GM06990 (cell line): Measurements from ENCODE around the gene FN1.

Experiments
- DNase-seq: peaks from one replicate; pipeline ENCODE4 v3.0.0-alpha.2; 2011; ENCODE audit not compliant: insufficient read length; ENCODE audit errors: extremely low read depth
- H3K27me3 ChIP-seq: replicated peaks from 2 replicates; pipeline ENCODE4 v1.6.0; 2011; ENCODE audit warnings: low read length; ENCODE audit not compliant: control insufficient read depth, insufficient read depth
- H3K36me3 ChIP-seq: 2 replicates; pipeline ENCODE4 v1.5.1; 2011; ENCODE audit warnings: low read length; ENCODE audit not compliant: control insufficient read depth, insufficient read depth
- H3K4me3 ChIP-seq: replicated peaks from 2 replicates; pipeline ENCODE4 v1.5.1; 2011; ENCODE audit warnings: low read depth, mild to moderate bottlenecking, control low read depth, low read length
- TF ChIP-seq, protein P1 (sequence below): IDR thresholded peaks from 2 replicates; pipeline ENCODE4 v1.5.1; 2011; ENCODE audit warnings: low read length, control low read depth, mild to moderate bottlenecking, inconsistent platforms; ENCODE audit not compliant: insufficient read depth, poor library complexity, severe bottlenecking

The FN1 gene

DNA sequence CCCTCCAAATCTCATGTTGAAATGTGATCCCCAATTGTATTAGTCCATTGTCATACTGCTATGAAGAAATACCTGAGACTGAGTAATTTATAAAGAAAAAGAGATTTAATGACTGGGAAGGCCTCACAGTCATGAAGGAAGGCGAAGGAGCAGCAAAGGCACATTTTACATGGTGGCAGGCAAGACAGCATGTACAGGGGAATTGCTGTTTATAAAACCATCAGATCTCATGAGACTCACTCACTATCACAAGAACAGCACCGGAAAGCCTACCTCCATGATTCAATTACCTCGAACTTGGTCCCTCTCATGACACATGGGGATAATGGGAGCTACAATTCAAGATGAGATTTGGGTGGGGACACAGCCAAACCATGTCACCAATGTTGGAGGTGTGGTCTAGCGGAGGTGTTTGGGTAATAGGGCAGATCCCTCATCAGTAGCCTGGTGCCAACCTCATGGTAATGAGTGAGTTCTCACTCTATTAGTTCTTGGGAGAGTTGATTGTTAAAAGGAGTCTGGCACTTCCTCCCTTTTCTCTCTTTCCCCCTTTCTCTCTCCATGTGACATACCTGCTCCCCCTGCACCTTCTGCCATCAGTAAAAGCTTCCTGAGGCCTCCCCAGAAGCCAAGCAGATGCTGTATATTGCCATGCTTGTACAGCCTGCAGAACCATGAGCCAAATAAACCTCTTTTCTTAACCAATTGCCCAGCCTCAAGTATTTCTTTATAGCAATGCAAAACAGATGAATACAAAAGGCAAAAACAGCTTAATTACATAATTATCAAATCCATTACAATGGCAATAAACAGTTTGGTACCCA is 14.5 kb upstream of the FN1 start:
- no peak for DNase-seq
- Histone ChIP-seq H3K4me3 (no peak overlapping the region), H3K27me3 (no peaks in the 10 kb centered on the region), H3K36me3 (no peaks in the 10 kb centered on the region)
- TF ChIP-seq, protein P1, sequence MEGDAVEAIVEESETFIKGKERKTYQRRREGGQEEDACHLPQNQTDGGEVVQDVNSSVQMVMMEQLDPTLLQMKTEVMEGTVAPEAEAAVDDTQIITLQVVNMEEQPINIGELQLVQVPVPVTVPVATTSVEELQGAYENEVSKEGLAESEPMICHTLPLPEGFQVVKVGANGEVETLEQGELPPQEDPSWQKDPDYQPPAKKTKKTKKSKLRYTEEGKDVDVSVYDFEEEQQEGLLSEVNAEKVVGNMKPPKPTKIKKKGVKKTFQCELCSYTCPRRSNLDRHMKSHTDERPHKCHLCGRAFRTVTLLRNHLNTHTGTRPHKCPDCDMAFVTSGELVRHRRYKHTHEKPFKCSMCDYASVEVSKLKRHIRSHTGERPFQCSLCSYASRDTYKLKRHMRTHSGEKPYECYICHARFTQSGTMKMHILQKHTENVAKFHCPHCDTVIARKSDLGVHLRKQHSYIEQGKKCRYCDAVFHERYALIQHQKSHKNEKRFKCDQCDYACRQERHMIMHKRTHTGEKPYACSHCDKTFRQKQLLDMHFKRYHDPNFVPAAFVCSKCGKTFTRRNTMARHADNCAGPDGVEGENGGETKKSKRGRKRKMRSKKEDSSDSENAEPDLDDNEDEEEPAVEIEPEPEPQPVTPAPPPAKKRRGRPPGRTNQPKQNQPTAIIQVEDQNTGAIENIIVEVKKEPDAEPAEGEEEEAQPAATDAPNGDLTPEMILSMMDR: no peak

DNA sequence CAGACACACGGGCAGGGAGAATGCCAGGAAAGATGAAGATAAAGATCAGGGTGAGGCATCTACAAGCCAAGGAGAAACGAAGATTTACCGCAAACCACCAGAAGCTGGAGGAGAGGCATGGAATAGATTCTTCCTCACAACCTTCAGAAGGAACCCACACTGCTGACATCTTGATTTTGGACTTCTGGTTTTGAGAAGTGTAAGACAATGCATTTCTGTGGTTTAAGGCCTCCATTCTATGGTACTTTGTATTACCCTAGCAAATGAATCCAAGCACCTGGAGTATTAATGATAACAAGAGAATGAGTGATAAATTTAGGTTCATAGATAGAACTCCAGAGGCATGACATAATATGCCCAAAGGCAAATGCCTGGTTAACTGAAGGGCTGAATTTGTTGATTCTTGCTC is 11.8 kb upstream of the FN1 start:
- DNase-seq: no peak
- Histone ChIP-seq H3K27me3 (no peaks in the 10 kb centered on the region), H3K4me3 (no peak overlapping the region), H3K36me3 (no peaks in the 10 kb centered on the region)
- TF ChIP-seq, protein P1: no peak

DNA sequence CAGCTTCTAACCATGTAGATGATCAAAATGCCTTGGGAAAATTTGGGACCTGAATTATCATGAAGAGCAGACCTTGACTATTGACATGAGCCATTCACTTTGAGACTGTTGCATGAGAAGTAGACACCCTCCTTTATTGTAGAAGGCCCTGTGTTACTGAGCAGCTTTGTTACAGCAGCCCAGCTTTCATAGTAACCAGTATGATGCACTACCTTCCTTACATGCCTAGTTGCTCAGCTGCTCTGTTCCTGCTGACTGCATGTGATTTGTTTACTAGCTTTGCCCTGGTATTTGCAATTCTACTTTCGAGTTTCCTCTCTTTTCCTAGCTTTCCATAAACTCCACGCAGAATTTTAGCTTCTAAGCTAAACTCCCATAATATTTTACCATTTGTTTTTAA is 11.2 kb upstream of the FN1 start:
- Histone ChIP-seq H3K4me3 (no peak overlapping the region), H3K27me3 (no peaks in the 10 kb centered on the region), H3K36me3 (no peaks in the 10 kb centered on the region)
- TF ChIP-seq, protein P1: no peak
- DNase-seq: no peak

DNA sequence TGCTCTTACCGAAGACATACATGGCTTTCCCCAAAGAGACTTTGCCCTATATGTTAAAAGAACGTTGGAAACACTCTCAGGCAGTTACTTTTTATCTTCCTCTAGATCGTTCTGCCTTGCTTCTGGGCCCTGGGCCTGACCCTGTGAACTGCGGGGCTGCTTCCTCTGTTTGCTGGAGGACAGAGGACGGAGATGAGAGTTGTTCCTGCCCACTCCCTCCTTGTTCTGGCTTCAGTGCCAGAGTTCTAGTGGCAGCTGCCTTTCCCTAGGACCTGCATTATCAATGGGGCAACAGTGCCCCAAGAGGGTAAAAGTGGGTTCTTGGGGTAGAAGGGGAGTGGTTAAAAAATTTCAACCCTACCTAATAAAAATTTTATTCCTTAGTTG is 6.5 kb upstream of the FN1 start:
- no peak overlapping the region for H3K4me3 ChIP-seq
- TF ChIP-seq, protein P1: peak; percentile 29
- no peaks in the 10 kb centered on the region for H3K36me3 ChIP-seq
- DNase-seq: no peak
- H3K27me3 ChIP-seq: no peaks in the 10 kb centered on the region

DNA sequence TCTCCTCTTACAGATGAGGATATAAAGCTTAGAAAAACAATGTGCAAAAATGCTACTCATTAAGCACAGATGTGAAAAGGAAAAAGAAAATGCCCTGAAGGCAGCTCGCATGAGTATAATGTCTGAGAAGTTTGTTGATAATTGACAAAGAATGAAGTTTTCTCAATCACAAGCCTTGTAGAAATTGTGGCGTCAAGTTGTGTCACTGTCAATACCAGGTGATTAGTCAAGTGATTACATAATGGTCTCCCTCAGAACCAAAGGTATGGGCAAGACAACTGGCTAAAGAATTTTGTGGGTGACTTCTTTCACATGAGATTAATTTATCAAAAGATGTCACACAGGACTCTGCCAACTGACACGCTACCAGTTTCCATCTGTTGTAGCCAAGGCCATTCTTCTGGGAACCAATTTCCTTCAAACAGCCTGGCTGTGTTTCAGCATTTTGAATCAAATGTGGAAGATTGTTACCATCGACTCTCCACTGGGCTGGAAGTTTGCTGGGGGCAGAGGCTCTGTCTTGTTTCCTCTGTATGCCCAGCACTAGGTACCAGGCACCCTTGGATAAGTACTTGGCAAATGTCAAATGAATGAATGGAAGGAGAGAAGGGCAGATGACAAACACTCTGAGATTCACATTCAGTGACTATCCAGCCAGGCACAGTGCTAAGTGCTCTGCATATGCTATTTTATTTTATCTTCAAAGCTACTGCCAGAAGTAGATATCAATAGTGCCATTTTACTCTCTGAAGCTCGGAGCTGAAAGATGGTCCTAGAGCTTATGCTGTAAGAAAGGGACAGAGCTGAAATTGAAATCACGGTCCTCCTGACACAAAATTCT is 5.9 kb upstream of the FN1 start:
- no peak for DNase-seq
- Histone ChIP-seq H3K27me3 (no peaks in the 10 kb centered on the region), H3K4me3 (no peak overlapping the region), H3K36me3 (no peaks in the 10 kb centered on the region)
- TF ChIP-seq, protein P1: no peak
